HG02610 (cell line): ENCODE data around the gene ARHGEF10L.

ENCODE experiments used
- ATAC-seq: cut with Tn5 transposase; IDR thresholded peaks from one replicate; pipeline ENCODE4 v1.9.1; 2021; ENCODE audit warnings: mild to moderate bottlenecking, moderate library complexity; ENCODE audit not compliant: unreplicated experiment

Gene ARHGEF10L

GRCh38 chr1:17587693-17588047, 48.2 kb downstream of the ARHGEF10L start:
- ATAC-seq: no peak

- no peak for ATAC-seq
These were observed 48.8 kb downstream of the ARHGEF10L start for GRCh38 chr1:17588048-17588871.

DNA sequence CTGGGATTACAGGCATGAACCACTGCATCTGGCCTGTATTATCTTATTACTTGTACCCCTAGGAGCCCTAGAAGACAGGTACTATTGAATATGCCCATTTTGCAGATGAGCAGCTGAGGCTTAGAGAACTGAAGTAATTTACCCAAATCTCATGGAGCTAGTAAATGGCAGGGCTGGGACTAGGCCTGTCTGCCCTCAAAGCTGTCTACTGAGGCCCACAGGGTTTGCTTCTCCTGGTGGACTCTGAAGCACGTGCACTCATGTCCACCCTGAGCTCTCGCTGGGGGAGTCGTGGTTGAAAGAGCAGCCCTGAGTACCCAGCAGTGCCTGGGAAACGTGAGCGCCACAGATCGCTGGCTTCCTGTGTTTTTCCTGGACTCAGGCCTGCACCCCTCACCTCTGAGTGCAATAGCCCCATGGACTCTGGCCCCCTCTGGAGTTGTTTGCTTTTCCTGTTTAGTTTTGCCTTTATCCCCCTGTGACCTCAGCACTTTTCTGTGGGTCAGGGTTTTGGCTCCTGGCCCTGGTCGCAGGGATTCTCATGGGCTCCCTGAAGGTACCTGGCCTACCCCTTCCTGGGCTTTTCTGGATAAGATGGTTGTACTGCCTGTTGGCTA, 52.4 kb downstream of the ARHGEF10L start:
- no peak for ATAC-seq

- no peak for ATAC-seq
These were observed 54.5 kb downstream of the ARHGEF10L start for GRCh38 chr1:17594026-17594425.

DNA sequence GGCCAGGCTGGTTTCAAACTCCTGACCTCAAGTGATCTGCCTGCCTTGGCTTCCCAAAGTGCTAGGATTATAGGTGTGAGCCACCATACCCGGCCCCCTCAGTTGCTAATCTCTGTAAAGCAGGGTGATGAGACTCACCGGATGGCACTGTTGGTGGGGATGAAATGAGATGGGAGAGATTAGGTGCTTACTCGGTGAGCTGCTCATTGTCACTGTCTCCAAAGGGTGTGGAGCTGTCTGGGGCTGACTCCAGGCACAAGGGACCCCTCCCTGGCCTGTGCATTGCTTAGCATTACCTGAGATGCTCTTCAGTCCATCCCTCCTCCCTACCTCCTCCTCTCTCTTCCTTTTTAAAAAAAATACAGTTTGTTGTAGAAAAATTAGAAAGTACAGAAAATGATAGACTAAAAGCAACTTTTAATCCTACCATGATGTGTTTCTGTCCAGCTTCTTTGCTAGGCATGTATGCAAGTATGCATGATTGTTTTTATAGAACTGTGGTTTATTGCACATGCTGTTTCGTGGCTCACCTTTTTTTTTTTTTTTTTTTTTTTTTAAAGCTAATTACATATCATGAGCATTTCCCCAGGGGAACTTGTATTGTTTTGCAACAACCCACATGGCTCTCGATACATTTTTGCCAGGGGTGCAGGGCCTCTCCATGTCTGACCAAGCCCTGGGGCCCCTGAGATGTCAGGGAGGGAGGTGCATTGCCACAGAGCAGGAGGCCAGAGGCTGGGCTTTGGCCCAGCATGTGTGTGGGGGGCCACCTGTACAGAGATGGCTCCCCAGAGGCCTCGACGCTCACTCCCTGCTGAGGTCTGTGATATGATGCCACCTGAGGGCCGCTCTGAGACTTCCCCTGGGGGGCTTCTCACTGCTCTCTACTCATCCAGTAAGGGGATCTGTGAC, 55.4 kb downstream of the ARHGEF10L start:
- ATAC-seq: no peak

DNA sequence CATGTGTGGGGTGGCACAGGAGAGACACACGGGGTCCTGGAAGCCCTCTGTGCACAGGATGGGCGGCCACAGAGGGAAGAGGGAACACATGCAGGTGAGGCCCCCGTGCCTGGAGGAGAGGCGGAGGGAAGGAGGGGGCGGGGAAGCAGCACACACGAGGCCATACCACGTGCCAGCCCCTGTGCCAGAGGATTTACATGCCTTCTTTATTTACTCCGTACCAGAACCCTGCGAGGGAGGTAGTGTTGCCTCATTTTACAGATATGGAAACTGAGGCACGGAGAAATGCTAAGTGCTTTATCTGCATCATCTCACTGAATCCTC, 56.1 kb downstream of the ARHGEF10L start:
- ATAC-seq: no peak

DNA sequence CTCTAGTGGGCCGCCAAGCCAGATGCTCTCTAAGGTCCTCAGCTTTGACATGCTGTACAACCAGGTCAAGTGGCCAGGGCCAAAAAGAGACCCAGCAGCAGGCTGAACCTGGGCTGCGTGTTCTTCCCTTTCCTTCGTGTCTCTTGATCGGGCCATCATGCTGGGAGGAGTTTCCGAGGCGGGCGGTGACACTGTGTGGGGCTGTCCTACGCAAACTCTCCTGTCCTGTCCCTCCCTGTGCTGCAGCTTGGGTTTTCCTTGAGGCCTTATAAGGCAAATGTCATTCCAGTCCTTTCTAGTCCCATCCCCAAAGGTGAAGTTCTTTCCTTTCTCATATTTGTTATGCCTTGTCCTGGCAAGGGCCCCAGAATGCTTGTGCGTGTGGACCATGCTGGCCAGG, 56.7 kb downstream of the ARHGEF10L start:
- ATAC-seq: no peak

- no peak for ATAC-seq
These were observed 57.4 kb downstream of the ARHGEF10L start for GRCh38 chr1:17596651-17597509.

DNA sequence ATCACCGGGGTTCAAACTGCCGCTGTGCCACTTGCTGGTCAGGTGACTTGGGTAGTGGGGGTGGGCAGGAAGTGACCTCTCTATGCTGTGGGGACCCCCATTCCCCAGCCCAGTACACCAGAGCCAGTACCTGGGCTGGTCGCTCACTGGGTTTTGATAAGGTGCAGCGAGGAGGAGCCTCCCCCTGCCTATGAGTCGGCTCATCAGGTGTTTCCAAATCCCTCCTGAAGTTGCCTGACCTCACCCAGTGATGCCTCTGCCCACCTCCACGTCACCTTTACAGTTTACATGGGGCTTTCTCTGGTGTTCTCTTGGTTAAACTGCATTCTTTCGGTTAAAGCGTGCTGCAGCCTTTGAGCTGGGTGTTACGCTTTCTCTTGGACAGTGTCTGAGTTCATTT, 58.2 kb downstream of the ARHGEF10L start:
- ATAC-seq: no peak

GRCh38 chr1:17598251-17598650, 58.8 kb downstream of the ARHGEF10L start:
- no peak for ATAC-seq

GRCh38 chr1:17599291-17599953, 59.9 kb downstream of the ARHGEF10L start:
- ATAC-seq: no peak

DNA sequence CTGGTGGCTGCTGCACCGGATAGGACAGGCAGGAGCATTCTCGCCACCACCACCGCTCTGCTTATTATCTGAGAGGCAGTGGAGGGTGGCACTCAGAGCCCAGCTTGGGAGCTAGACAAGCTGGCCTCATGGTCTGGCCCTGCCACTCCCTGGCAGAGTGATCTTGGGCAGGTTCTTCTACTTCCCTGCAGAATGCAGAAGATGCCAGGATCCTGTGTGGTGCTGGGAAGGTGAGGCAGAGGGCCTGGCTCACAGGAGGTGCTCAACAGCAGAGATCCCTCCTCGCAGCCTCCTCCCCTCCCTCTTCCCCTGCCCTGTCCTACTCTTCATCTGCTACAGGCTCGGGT, 60.4 kb downstream of the ARHGEF10L start:
- no peak for ATAC-seq

GRCh38 chr1:17600321-17600720, 60.8 kb downstream of the ARHGEF10L start:
- no peak for ATAC-seq

DNA sequence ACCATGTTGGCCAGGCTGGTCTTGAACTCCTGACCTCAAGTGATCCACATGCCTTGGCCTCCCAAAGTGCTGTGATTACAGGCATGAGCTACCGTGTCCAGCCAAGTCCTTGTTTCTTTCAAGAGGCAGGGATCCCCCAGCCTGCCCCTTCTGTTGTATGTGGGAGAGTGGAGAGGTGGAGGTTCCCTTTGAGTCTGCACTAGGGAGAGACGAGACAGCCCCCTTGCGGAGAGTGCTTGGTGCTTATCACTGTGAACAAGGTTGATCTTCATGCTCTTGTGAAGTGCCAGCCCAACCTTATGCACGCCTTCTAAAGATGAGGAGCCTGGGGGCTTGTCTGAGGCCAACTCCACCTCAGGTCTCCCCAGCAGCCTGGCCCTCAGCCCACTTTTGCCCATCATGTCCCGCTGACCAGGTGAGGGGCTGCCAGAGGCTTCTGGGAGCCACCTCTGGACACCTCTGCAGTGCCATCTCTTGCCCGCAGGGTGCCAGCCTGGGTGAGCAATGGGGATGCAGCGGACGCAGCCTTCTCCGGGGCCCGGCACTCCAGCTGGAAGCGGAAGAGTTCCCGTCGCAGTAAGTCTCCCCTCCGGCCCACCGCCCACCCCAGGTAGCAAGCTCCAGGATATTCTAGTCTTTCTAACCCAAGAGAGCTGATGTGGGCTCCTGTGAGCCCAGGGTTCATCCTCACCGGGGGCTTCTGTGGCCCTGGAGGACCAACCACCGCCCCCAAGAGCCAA, 62.3 kb downstream of the ARHGEF10L start:
- ATAC-seq: no peak

DNA sequence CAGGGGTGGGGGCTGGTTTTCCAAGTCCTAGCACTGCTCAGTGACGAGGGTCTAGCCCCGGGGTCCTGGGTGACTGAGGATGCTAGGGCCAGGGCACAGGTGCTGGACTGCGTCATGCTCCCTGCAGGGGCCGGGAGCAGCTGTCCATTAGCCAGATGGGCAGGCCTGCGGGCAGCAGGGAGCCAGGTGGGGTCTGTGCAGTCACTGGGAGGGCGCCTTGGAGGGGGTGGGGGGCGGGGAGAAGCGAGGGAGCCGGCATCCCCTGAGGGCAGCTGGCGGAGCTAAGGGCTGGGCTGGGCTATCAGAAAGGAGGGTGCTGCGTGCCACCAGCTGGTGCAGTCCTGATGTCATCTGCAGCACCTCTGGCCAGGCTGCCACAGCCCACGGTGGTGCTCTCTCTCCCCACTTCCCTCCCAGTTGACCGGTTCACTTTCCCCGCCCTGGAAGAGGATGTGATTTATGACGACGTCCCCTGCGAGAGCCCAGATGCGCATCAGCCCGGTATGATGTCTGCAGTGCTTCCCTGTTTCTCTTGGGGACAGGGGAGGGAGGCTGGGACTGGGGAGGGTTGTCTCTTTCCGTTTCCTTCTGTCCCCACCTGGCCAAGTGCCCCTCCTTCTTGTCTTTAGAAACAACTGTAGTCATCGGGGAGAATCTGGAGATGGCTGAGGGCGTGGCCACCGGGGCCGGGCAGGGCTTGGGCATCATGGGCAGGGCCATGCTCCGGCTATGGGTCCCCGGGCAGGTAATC, 63.8 kb downstream of the ARHGEF10L start:
- no peak for ATAC-seq

- no peak for ATAC-seq
These were observed 66.3 kb downstream of the ARHGEF10L start for GRCh38 chr1:17605582-17606344.

GRCh38 chr1:17606826-17607440, 67.4 kb downstream of the ARHGEF10L start:
- no peak for ATAC-seq
